Measurements from ENCODE around the gene LENEP.

The LENEP gene

DNA sequence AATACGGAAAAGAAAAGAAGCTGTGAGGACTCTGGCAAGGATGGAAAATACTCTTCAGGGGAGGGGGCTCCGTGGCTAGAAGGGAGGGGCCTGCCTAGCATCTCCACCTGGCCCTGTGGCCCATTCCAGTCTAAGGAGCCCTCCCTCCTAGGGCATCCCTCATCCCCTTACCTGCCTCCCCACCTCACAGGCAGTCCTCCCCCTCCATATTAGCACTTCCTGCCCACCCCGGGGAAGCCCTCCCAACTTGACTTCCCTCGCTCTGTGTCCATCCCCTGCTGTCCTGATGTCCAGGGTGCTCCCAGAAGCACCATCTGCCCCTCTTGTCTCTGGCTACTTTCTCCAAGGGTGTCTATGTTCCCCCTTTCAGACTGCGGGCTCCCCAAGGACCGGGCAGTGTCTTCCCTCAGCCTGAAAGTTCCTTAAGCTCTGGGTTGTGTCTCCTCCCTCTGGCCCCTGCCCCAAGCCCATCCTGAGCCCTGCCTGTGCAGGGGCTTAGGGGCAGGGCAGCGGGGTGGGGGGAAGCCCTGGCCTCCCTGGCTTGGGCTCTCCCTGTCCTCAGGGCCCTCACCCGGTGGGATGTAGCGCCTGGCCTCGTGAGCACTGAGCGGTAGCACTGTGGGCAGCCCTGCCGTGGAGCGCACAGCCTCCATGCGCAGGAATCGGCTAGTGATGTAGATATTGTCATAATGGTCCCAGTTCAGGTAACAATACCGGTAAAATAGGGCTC, 36.3 kb downstream of the LENEP start:
- DNase-seq (ENCODE audit: low spot score): no peak

DNA sequence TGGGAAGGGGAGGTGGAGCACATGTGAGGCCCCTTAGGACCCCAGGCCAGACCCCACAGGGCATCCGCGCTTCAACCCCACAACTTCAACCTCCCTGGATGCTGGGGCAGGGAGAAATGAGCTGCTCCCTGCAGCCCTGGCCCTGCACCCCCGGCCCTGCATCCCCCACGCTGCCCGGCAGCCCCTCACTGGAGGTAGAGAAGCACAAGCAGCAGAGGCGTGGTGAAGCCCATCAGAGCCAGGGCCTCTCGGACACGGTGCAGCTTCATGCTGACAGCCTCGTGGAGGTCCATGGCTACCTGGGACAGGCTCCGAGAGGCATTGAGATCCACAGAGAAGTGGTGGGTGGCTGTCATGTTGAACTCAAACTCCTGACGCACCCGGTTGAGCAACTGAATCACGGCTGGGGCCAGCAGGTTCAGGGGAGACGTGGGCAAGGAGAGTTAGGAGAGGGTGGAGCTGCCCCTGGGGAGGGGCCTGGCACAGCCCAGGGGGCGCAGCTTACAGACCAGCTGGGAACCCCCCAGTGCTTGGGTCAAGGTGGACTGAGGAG, 36.9 kb downstream of the LENEP start:
- no peak for DNase-seq (ENCODE audit: low spot score)

- no peak for DNase-seq (ENCODE audit: low spot score)
Measured at GRCh38 chr1:155030899-155031298, 37.5 kb downstream of the LENEP start.

GRCh38 chr1:155032886-155033285, 39.5 kb downstream of the LENEP start:
- DNase-seq (ENCODE audit: low spot score): no peak

DNA sequence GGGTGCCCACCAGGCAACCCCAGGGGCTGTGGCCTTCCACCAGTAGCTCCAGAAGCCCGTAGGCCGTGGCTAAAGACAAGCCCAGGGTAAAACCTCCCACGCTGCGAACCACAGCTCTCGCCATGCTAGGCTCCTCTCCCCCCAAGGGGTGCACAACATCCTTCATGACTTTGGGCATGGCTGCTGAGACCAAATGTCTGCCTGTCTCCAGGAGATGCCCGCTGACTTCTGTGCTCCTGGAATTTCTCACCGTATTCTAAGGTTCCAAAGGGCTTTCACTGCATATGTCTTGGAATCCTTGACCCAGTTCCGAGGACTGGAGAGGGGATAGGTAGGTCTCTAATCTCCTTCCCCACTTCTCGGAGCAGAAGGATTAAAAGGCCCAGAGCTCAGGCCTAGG, 40.1 kb downstream of the LENEP start, which contains the start of the genes DCST1 and DCST2:
DCST1 (plus strand) TSS at position 301 of the 400 bp plus-strand sequence. CDS start 213 bp downstream, outside the sequence.
DCST2 (minus strand) TSS at position 258 of the 400 bp plus-strand sequence; CDS start at position 178, 80 bp downstream.
- DNase-seq (ENCODE audit: low spot score): no peak

- DNase-seq (ENCODE audit: low spot score): no peak
Measured at GRCh38 chr1:155034318-155035208, 41.2 kb downstream of the LENEP start.

DNA sequence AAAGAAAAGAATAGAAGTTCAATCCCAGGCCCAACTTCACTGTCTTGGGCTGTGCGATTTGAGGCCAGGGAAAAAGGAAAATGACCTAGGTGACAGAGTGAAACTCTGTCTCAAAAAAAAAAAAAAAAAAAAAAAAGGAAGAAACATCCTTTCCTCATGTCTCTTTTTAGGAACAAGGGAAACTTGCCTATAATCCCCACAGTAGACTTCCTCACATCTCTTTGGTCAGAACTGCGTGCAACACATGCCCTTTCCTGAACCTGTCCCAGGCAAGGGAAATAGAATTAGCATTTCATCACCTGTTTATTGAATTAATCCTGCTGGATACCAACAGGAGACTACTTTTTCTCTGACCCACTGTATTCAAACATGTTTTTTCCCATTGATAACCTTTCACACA, 42.5 kb downstream of the LENEP start:
- DNase-seq (ENCODE audit: low spot score): no peak

- DNase-seq (ENCODE audit: low spot score): no peak
Measured at GRCh38 chr1:155037043-155037442, 43.7 kb downstream of the LENEP start.

- no peak for DNase-seq (ENCODE audit: low spot score)
Measured at GRCh38 chr1:155037851-155038441, 44.6 kb downstream of the LENEP start.

- no peak for DNase-seq (ENCODE audit: low spot score)
Measured at GRCh38 chr1:155038602-155039307, 45.4 kb downstream of the LENEP start.

DNA sequence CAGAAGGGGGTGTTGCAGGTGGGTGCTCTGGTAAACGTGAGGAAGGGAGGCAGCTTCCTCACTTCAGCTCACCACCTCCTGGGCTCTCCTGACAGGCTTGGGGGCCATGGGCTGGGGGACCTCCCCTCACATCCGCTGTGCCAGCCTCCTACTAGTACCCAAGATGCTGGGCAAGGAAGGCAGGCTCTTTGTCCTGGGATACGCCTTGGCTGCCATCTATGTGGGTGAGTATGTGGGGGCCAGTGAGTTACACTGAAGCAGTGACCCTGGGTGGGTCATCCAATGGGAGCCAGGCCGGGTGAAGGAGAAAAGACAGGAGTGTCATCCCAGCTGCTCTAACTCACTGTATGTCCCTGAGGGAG, 45.9 kb downstream of the LENEP start:
- DNase-seq (ENCODE audit: low spot score): no peak

DNA sequence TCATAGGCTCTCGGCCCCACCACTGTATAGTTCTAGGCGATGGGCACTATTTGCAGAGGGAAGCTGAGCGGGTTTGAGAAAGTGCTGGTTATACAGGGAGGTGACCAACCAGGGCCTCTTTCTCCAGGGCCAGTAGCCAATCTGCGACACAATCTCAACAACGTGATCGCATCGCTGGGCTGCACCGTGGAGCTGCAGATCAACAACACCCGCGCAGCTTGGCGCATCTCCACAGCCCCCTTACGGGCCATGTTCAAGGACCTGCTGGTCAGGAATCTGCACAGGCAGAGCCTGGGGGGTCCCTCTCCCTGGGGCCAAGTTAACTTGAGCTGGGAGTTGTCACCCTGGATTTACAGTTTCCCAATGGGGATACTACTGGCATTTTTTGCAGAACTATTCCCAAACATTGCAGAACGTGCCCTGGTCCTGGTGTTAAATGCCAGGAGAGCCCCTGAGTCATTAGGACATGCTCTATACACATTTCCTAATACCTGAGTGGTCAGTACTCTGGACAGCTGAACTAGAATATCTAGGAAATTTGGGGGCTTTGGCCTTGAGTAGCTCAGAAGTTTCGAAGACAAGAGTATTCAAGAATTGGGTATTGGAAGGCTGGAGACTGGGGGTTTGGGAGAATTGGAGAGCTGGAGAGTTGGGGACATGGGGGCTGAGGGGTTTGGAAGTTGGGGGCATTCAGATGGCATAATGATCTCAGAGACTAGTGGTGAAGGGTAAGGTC, 47.1 kb downstream of the LENEP start:
- DNase-seq (ENCODE audit: low spot score): no peak

- no peak for DNase-seq (ENCODE audit: low spot score)
Measured at GRCh38 chr1:155042789-155043188, 49.4 kb downstream of the LENEP start.

GRCh38 chr1:155043301-155043702, 49.9 kb downstream of the LENEP start:
- DNase-seq (ENCODE audit: low spot score): no peak

- no peak for DNase-seq (ENCODE audit: low spot score)
Measured at GRCh38 chr1:155043793-155044192, 50.4 kb downstream of the LENEP start.
